ENCODE results near the gene RAD50.
A peak's percentile ranks its signal among the peaks of the same experiment; 100 is the strongest.
"Not testable (repeated sequence)": the region's sequence is repeated elsewhere in the genome, so short reads cannot be mapped to it uniquely, and the experiment has no call there.

The RAD50 gene

GRCh38 chr5:132556763-132557477 is at the start of gene RAD50:
TSS of gene RAD50 (plus strand) at chr5:132556977. CDS start at chr5:132557325, 348 bp downstream.
- DNase-seq (ENCODE audit: low read depth): peak; percentile 90

- DNase-seq (ENCODE audit: low read depth): no peak
Measured at GRCh38 chr5:132510076-132510475, 46.7 kb upstream of the RAD50 start.

- DNase-seq (ENCODE audit: low read depth): not testable (repeated sequence)
Measured at GRCh38 chr5:132513618-132514336, 43.0 kb upstream of the RAD50 start.

GRCh38 chr5:132522067-132522466 is 34.7 kb upstream of the RAD50 start:
- DNase-seq (ENCODE audit: low read depth): not testable (repeated sequence)

GRCh38 chr5:132524877-132525276 is 31.9 kb upstream of the RAD50 start:
- DNase-seq (ENCODE audit: low read depth): not testable (repeated sequence)

DNA sequence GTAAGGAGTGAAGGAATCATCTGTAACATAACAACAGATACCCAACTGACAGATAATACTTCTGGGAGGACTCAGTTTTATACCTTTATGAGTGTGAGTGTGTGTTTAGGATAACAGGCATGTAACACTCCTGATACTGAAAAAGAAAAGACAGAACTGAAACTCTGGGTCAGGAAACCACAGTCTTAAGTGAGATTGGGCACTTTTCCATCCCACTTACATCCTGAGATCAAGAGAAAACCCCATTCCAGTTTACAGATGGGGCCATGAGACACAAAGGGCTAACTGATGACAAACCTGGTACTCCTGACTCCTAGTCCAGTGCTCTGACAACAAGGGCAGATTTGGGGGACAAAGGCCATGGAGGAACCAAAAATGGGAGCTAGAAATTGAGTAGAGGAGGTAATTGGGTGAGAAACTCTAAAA is 31.5 kb upstream of the RAD50 start:
- no peak for DNase-seq (ENCODE audit: low read depth)

GRCh38 chr5:132526290-132526973 is 30.3 kb upstream of the RAD50 start:
- no peak for DNase-seq (ENCODE audit: low read depth)

GRCh38 chr5:132526974-132527564 is 29.7 kb upstream of the RAD50 start:
- DNase-seq (ENCODE audit: low read depth): no peak

GRCh38 chr5:132528021-132528420 is 28.8 kb upstream of the RAD50 start:
- no peak for DNase-seq (ENCODE audit: low read depth)

DNA sequence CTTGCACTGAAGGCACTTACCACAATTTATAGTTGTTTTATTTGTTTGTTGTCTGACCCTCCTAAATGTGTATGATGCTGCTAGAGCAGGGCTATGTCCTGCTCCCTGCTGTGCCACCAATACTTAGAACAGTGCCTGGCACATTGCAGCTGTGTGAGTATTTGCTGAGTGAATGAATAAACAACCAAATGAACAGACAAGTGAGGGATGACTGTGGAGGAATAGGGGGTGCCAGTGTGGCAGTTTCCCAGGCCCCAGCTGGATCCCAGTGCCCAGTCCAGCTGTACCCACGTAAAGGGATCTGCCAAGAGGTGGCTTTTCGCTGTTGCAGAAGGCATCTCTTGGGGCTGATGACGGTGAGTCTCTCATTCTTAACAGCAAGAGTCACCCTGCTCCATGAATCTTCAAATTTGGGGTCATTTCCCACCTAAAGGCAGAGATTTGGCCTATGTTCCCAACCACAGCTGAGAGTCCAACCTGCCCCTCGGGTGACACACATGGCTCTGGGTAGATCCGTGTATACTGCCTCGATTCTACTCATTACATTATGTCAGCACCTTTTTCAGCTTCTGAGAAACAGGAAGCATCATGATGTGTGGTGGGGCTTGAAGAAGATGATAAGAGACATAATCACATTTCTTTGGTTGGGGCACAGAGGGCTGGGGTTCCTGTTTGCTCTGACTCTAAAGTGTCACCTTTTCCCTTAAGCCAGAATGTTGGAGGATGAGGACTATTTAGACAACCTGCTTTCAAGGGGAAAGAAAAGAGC is 27.7 kb upstream of the RAD50 start:
- DNase-seq (ENCODE audit: low read depth): no peak

DNA sequence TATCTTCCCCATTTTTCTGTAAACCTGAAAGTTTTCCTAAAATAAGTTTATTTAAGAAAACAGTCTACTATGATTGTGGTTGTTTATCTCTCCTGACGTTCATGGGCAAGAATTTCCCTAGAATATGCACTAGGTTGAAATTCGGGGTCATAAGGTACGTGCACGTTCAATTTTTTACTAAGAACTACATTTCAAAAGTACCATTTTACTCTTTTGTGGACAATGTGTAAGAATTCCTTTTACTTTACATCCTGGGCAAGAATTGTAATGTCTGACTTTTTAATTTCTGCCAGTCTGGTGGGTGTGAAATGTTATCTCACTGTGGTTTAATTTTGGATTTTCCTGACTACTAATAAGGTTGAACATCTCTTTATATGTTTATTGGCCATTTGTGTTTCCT is 25.8 kb upstream of the RAD50 start:
- no peak for DNase-seq (ENCODE audit: low read depth)

- no peak for DNase-seq (ENCODE audit: low read depth)
Measured at GRCh38 chr5:132539716-132540115, 17.1 kb upstream of the RAD50 start.

DNA sequence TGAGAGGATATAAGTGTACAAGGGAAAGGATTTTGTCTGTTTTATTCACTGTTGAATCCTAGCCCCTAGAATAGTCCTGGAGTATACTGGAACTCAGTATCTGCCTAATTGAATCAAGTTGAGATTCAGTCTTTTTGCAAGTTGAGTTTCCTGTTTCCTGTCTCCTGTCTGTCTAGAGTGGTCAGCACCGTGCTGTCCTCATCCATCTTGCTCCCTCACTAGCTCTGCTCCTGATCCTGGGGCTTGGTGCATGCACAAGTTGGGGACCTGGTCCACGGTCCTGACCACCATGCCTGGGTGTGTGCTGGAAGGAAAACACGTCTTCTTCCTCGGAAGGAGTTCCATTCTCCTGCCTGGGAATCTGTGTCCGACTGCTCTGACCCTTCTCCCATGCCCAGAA is 16.6 kb upstream of the RAD50 start:
- DNase-seq (ENCODE audit: low read depth): no peak

DNA sequence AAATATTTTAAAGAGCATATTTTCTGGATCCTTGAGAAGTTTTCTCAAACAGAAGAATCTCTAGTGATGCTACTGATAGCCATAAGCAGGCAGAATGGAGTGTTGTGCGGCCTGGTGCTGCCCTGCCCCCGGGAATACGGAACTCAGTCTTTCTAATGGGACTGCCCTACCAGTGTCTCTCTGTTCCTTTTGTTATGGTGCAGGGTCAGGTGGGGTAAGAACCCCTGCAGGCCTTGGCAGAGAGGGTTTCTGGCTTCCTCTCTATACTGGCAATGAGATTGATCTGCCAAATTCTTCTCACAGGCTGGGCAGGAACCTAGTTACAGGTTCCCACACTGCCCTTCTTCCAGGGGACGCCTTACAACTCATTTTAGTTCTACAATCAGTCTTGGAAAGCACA is 16.0 kb upstream of the RAD50 start:
- DNase-seq (ENCODE audit: low read depth): no peak

DNA sequence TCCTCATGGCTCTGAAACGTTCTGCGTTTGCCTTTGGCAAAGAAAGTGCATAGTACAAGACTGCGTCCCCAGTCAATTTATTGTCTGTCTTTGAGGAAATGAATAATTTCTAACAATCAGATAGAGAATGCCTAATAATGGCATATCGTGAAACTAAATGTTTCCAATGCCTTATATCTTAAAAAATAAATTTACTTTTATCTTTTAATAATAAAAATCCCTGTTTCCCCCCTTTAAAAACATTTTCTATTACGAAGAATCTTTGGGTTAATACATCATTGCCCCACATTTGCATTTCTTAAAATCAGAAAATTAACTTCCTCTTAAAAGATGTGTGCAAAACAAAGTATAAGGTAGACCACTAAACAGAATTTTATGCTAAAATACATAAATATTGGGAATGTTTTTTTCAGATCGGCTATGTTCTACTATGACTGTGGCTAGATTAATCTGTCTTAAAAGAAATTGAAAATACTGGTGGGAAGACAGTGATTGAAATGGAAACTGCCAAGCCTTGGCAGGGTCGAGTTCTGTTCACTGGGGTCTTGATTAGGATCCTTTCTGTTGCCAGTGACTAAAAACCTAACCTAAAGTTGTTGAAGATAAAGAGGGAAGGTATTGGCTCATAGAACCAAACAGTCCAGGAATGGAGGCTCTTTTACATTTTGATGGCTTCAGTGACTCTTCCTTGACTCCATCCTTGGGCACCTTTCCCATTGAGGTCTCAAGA is 13.1 kb upstream of the RAD50 start, which contains the start of gene IL5:
Gene IL5, minus strand, starts transcription at position 51 of the 730 bp plus-strand sequence. Its CDS starts 44 bp downstream, at position 7.
- no peak for DNase-seq (ENCODE audit: low read depth)

DNA sequence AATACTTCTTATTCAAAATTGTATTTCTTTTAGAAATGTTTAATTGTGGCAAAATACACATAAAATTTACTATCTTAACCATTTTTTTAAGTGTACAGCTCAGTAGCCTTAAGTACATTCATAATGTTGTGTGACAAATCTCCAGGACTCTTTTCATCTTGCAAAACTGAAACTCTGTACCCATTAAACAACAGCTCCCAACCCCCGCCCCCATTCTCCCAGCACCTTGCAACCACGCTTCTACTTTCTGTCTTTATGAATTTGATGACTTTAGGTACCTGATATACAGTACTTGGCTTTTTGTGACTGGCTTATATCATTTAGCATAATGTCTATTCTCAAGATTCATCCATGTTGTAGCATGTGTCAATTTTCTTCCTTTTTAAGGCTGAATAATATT is 10.7 kb upstream of the RAD50 start:
- DNase-seq (ENCODE audit: low read depth): no peak

DNA sequence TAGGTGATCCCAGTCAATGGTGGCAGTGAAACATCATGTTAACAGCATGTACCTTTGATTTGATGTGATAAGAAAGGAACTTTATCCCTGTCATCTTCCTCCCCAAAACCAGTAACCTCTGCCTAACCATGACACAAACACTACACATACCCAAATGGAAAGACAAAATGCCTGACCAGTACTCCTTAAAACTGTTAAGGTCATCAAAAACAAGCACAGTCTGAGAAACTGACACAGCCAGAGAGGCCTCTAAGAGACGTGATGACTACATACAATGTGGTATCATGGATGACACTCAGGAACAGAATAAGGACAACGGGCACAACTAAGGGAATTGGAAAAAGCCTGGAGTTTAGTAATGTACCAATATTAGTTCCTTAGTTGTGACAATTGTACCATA is 9.5 kb upstream of the RAD50 start:
- no peak for DNase-seq (ENCODE audit: low read depth)

DNA sequence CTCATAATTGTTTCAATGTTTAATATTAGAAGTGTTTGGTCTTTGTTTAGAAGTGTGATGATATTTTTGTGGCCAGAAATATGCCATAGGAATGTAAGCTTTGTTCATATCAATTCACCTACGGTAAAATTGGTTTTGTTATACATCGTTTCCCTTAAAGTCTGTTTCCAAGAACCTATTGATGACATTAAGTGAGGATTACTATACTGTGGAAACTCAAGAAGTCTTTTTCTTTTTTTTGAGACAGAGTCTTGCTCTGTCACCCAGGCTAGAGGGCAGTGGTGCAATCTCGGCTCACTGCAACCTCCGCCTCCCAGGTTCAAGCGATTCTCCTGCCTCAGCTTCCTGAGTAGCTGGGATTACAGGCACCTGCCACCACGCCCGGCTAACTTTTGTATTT is 7.9 kb upstream of the RAD50 start:
- DNase-seq (ENCODE audit: low read depth): not testable (repeated sequence)

- DNase-seq (ENCODE audit: low read depth): no peak
Measured at GRCh38 chr5:132549576-132549975, 7.2 kb upstream of the RAD50 start.

- DNase-seq (ENCODE audit: low read depth): no peak
Measured at GRCh38 chr5:132556153-132556762, 519 bp upstream of the RAD50 start.
